ENCODE measurements around the gene TUBB6.

TUBB6 gene

GRCh38 chr18:12307701-12308385 is at the start of gene TUBB6:
Gene TUBB6, plus strand, starts transcription at chr18:12308241. Its CDS starts 52 bp downstream, at chr18:12308293.
- peak; percentile 7 to 33 for DNase-seq (ENCODE audit: extremely low read depth in 1 of 2, low read depth in 1 of 2)

DNA sequence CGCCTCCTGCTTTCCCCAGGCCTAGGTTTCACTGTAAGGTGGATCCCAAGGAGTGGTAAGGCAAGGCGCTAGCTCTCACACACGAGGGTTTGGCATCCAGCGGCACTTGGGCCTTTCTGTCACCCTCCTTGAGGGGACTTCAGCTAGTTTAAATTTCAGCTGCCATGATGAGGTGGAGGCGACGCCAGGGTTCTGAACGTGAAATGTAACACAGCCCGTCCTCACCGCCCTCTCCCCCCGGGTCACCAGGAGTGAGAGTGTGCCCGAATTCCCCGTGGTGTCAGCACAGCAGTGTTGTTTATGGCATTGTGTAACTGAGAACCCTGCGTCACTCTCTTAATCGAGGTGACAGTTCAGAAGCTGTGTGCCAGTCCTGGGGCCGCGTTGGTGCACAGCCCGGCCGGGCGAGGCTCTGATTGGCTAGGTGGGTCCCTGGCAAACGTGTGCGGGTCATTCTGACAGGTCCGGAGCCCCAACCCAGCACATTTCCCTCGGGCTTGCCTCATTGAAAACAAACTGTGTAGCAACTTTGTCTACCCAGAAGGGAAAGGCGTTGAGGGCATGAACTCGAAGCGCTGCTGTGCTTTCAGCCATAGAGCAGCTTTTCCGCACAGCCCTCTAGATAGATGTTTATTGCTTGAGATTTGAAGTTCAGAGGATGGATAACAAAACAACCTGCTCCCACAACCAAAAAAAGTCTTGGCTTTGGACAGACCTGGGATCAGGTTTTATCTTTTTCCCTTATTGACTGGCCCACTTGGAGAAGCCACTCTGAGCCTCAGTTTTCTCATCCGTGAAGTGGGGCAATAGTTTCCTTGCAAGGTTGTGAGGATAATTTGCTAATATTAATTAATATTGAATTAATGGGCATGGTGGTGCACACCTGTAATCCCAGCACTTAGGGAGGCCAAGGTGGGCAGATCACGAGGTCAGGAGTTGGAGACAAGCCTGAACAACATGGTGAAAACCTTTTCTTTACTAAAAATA is 49.0 kb upstream of the TUBB6 start:
- no peak for DNase-seq (ENCODE audit: extremely low read depth in 1 of 2, low read depth in 1 of 2)

- no peak for DNase-seq (ENCODE audit: extremely low read depth in 1 of 2, low read depth in 1 of 2)
Measured at GRCh38 chr18:12262748-12263147, 45.3 kb upstream of the TUBB6 start.

DNA sequence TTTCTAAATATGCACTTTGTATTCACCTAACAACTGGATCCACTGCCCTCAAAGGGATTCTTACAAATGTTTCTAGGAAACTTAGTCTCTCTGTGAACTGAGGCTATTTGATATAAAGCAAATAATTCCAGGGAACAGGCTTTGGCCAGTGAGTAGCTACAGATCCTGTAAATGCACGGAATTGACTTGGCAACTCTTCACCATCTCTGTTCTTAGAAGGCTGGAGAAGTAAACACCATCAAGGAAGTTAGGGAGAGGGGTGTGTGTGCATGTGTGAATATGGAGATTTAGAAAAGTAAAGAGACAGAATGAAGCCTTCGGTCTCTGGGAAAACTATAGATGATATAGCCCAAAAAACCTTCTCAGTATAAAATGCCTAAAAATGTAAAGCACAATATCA is 43.2 kb upstream of the TUBB6 start:
- no peak for DNase-seq (ENCODE audit: extremely low read depth in 1 of 2, low read depth in 1 of 2)

- peak in 1 of 2 donors; percentile 20 for DNase-seq (ENCODE audit: extremely low read depth in 1 of 2, low read depth in 1 of 2)
Measured at GRCh38 chr18:12271376-12272235, 36.4 kb upstream of the TUBB6 start.

- DNase-seq (ENCODE audit: extremely low read depth in 1 of 2, low read depth in 1 of 2), result no peak
Measured at GRCh38 chr18:12274793-12275192, 33.2 kb upstream of the TUBB6 start.

DNA sequence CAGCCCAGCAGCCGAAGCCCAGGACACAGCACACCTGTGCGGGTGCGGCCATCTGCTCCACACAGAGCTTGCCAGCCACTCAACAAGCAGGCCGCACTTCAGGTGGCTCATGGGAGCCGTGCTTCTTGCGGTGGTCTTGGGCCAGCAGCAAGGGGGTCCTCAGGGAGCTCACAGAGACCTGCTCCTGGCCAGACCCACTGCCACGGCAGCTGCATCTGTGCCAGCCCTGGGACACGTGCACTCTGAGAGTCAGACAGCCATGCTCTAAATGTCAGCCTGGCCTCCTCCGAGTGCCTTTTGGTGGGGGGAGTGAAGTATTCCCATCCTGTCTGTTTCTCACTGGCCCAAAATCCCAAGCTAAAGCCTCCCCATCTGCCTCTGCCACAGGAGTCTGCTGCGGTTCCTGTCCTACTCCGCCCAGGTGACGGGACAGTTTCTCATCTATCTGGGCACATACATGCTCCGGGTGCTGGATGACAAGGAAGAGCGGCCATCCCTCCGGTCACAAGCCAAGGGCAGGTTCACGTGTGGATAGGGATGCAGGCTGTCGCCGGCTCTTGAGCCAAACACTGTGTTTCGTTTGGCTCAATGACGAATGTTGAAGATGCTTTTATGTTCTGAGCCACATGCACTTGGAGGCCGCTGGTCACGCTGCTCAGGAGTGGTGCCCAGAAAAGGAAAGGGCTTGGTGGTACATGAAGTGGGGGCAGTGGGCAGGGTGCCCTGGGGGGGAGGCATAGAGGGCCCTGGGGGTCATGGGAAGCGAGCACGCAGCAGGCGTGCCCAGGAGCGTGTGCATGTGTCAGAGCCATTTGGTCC is 31.1 kb upstream of the TUBB6 start:
- no peak for DNase-seq (ENCODE audit: extremely low read depth in 1 of 2, low read depth in 1 of 2)

DNA sequence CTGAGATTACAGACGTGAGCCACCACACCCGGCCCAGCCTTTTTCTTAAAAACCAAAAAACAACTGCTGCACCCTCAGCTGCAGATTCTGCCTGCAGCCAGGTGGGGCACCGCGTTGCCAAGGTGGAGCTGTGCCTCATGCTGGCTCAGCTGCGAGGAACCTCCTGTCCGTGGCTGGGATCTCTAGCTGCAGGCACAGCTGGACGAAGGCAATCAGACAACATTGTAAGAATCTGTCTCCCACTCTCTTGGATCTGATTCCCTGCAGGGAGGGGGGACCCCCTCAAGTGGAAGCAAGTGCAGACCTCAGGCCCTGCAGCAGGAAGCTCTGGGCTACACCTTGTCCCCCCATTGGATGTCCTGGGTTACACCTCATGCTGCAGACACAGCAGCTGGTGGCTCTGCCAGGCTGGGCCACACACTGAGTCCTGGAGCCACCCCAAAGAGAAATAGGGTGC is 29.8 kb upstream of the TUBB6 start:
- no peak for DNase-seq (ENCODE audit: extremely low read depth in 1 of 2, low read depth in 1 of 2)

DNA sequence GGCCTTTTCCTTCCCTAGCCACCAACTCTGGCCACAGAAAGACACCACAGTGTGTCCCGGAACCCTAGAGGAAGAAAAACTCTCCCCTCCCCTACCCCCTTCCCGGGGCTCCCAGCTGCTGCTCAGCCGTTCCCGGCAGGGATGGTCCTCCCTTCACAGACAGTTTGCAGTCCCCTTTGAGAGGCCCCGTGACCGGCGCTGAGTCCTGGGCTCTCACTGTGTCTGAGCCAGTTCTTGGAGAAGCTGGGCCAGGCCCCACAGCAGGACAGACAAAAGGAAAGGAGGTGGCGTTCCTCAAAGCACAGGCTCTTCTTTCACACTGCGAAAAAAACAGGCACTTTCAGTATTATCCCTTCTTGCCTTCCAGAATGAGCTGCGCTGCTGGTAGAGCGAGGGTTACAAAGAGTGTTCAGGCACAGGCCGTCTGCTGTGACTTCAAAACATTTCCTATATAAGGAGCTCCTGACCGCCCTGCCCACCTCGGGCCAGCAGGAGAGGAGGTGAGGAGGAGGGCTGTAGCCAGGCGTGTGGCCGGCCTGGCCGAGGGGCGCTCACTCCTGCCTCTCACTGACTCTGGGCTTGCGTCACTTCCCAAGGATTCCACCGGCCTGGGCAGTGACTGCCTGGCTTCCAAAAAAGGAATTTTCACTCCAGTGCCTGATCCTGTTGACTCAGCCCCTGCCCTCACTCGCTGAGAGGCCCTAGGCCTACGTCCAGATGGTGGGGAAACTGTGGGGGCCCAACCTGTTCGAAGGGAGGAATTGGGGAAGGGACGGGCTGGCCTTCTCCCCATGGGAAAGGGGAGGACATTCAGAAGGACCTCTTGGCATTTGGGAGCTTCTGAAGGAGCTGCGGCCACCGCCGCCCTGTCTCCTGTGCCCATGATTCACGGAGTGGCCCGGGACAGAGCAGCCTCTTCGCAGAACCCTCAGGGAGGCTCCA is 29.0 kb upstream of the TUBB6 start:
- DNase-seq (ENCODE audit: extremely low read depth in 1 of 2, low read depth in 1 of 2), result no peak

- no peak for DNase-seq (ENCODE audit: extremely low read depth in 1 of 2, low read depth in 1 of 2)
Measured at GRCh38 chr18:12279781-12280531, 28.1 kb upstream of the TUBB6 start.

DNA sequence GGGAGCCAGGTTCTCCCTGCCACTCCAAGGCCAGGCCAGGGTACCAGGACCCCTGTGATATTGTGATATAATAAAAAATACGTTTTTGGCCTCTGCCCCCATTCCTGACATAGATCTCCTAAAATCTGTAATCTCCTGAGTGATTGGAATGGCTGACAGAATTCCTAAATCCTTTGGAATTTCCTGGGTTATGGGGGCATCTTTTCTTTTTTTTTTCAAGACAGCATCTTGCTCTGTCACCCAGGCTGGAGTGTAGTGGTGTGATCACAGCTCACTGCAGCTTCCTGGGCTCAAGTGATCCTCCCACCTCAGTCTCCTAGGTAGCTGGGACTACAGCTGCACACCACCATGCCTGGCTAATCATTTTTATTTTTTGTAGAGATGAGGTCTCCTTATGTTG is 26.2 kb upstream of the TUBB6 start:
- DNase-seq (ENCODE audit: extremely low read depth in 1 of 2, low read depth in 1 of 2), result no peak

DNA sequence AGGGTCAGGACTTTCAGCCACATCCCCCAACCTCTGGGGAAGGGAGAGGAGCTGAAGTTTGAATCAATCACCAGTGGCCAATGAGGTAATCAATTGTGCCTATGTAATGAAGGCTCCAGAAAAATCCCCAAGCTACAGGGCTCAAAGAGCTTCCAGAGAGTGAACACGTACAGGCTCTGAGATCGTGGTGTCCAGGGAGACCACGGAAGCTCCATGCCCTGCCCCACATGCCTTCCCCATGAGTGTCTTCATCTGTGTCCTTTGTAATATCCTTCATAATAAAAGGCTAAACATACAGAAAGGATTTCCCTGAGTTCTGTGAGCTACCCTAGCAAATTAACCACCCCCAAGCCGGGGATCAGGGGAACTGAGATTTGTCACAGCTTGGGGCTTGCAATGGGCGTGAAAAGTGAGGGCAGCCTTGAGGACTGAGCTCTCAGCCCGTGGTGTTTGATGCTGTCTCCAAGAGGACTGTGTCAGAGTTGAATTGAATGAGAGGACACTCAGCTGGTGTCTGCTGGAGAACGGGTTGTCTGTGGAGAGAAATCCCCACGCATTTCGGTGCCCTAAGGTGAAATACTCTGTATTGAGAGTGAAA is 25.5 kb upstream of the TUBB6 start:
- DNase-seq (ENCODE audit: extremely low read depth in 1 of 2, low read depth in 1 of 2), result no peak

DNA sequence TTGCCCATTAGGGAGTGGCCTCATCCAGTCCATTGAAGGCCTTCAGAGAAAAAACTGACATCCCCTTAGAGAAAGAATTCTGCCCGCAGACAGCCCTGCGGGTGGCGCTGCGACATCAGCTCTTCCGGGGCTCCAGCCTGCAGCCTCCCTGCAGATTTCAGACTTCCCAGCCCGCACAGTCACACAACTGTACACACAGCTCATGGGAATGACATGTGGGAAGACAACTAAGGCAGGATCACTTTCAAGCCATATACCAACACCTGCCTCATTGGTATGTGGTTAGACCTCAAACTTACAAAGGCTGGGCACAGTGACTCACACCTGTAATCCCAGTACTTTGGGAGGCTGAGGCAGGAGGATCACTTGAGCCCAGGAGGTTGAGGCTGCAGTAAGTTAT is 24.8 kb upstream of the TUBB6 start:
- DNase-seq (ENCODE audit: extremely low read depth in 1 of 2, low read depth in 1 of 2), result no peak

DNA sequence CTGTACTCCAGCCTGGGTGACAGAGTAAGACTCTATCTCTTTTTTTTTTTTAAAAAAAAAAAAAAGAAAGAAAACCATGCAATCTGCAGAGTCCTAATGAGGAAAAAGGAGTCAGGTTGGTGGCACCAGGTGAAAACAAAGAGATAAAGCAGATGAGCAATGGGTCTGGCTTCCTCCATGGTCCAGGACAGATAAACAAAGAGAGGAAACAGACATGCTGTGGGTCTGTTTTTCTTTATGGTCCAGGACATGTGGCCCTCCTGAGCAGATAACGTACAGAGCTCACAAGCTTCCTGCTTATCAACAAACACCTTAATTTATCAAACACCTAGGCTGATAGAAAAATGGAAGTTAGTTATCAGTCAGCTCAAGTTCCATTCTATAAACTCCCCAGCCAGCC is 24.4 kb upstream of the TUBB6 start:
- DNase-seq (ENCODE audit: extremely low read depth in 1 of 2, low read depth in 1 of 2), result no peak

GRCh38 chr18:12287131-12287681 is 20.8 kb upstream of the TUBB6 start:
- no peak for DNase-seq (ENCODE audit: extremely low read depth in 1 of 2, low read depth in 1 of 2)

GRCh38 chr18:12287684-12288402 is 20.2 kb upstream of the TUBB6 start:
- DNase-seq (ENCODE audit: extremely low read depth in 1 of 2, low read depth in 1 of 2), result no peak

DNA sequence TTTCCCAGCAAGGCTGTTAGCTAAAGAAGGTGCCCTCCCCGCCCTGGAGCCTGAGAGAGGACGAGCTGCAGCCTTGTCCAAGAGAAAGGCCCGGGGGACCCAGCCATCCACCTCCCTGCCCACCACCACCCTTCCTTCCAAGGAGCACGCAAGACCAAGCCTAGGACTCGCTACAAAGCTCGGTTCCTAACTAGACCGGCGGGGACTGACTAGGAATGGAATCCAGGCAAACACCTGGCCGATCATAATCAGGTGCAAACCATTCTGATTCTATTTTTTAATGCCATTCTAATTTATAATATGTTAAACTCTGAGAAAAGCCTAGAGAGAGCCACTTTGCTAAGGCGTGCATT is 19.7 kb upstream of the TUBB6 start:
- DNase-seq (ENCODE audit: extremely low read depth in 1 of 2, low read depth in 1 of 2), result no peak

Measured in stimulated activated CD8-positive, alpha-beta memory T cell treated with anti-CD3 and anti-CD28 coated beads, Interleukin-7, amount 100 ng/mL, for 48 hours (primary cell).